Activated CD4-positive, alpha-beta T cell treated with anti-CD3 and anti-CD28 coated beads for 36 hours (primary cell): ENCODE results near the gene CCDC60. TPM values are rescaled to one million over a fixed set of nuclear protein-coding genes. Genes with fewer than 3 reads are reported as not detected.
A peak's percentile ranks its signal among the peaks of the same experiment; 100 is the strongest.

Experiments
- ATAC-seq: fragments of 200-7000 bp; cut with Tn5 transposase; one replicate; pipeline ENCODE4 v1.10.0; 2021; ENCODE audit warnings: mild to moderate bottlenecking, moderate library complexity
- CTCF ChIA-PET: fragments of 350-600 bp; sonication (Branson Sonifier 250); formaldehyde crosslinking; loops from one replicate; lab custom pipeline; 2021; ENCODE audit warnings: antibody characterized with exemption; lab: Charles Lee
- POLR2A ChIA-PET: fragments of 350-600 bp; sonication (Branson Sonifier 250); formaldehyde crosslinking; loops from one replicate; lab custom pipeline; 2021; ENCODE audit warnings: antibody characterized with exemption, inconsistent platforms; lab: Charles Lee
- DNase-seq: peaks from one replicate; pipeline ENCODE4 v3.0.0-alpha.2; 2020
- H3K27ac Mint-ChIP-seq: one replicate; pipeline ENCODE4 v1.8.0; 2021; ENCODE audit warnings: mixed read lengths
- H3K27me3 Mint-ChIP-seq: one replicate; pipeline ENCODE4 v1.8.0; 2021; ENCODE audit warnings: mixed read lengths
- H3K36me3 Mint-ChIP-seq: one replicate; pipeline ENCODE4 v1.8.0; 2021; ENCODE audit warnings: low read depth, mixed read lengths
- H3K4me1 Mint-ChIP-seq: one replicate; pipeline ENCODE4 v1.8.0; 2021; ENCODE audit warnings: mixed read lengths
- H3K4me3 Mint-ChIP-seq: one replicate; pipeline ENCODE4 v1.8.0; 2021; ENCODE audit warnings: mild to moderate bottlenecking, moderate library complexity, mixed read lengths
- H3K9me3 Mint-ChIP-seq: one replicate; pipeline ENCODE4 v1.8.0; 2021; ENCODE audit warnings: low read depth, mixed read lengths
- intact Hi-C, 2 experiments: fragments of 100-400 bp; cut with DNase I in 1 of 2; cut with micrococcal nuclease in 1 of 2; formaldehyde crosslinking; loops; one replicate each; pipeline versions ENCODE4 v1.14.2 to v1.15.1; 2022 to 2024; cut with DNase I, micrococcal nuclease
- total RNA-seq, 2 experiments: library from RNA; stranded (reverse); gene quantifications; one replicate each; pipeline ENCODE4 v1.2.3, GENCODE V29; 2021

CCDC60 gene
- total RNA-seq, 2 experiments from 2014 or later: not detected

DNA sequence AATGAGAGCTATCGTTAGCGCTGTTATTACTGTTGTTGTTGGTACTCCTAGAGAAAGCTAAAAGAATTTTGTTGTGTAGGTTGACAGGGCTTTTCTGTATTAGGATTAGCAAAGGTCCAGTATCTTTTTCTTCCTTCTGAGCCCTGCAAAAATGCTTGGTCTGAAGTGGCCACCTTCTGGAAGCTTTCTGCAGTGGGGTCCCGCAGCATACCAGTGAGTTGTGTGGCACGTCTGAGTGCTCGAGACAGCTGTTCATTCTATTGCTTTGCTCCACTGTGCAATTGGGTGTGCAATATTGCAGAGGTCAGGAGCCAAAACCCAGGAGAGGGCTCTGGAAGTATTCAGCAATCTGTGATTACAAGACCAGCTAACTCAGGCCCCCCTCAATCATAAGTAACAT is 57.1 kb downstream of the CCDC60 start:
- Mint-ChIP-seq H3K4me3 (no peak overlapping the region), H3K4me1 (no peaks in the 10 kb centered on the region), H3K27ac (no peak overlapping the region), H3K9me3 (no peaks in the 10 kb centered on the region), H3K36me3 (no peaks in the 10 kb centered on the region), H3K27me3 (peaks cover 3% of the 10 kb centered on the region)
- intact Hi-C loops: no loop called here
- POLR2A ChIA-PET: no interaction called here
- ATAC-seq (no peak), DNase-seq (no peak)
- CTCF ChIA-PET: no interaction called here

DNA sequence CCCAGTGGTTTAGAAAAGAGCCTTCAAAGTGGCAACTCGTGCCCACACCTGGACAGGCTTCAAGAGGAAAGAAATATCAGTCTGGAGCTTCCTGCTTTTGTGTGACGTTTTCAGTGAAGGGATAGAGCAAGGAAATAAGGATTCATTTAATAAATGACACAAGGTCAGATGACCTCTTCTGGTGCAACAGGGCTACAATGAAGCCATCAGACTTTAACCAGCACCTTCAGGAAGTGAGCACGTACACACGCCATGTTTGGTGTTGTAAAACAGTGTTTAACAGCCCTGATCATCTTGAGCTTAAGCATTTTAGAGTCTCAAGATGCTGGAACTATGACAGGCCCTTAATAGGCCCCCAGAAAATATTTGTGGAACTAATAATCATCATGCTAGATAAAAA is 59.1 kb downstream of the CCDC60 start:
- ChIA-PET POLR2A (no interaction called here), CTCF (interaction anchor here (1.0 to 1.4 kb wide), 2 partner anchors 10 to 19 kb away, joined by 3 to 4 read pairs; no protein-coding TSS in a partner anchor)
- no peaks in the 10 kb centered on the region for H3K36me3 Mint-ChIP-seq
- H3K4me3 Mint-ChIP-seq: no peak overlapping the region
- H3K27me3 Mint-ChIP-seq: peaks cover 3% of the 10 kb centered on the region
- no peaks in the 10 kb centered on the region for H3K9me3 Mint-ChIP-seq
- ATAC-seq (no peak), DNase-seq (no peak)
- no peak overlapping the region for H3K27ac Mint-ChIP-seq
- intact Hi-C loops: no loop called here
- H3K4me1 Mint-ChIP-seq: no peaks in the 10 kb centered on the region

DNA sequence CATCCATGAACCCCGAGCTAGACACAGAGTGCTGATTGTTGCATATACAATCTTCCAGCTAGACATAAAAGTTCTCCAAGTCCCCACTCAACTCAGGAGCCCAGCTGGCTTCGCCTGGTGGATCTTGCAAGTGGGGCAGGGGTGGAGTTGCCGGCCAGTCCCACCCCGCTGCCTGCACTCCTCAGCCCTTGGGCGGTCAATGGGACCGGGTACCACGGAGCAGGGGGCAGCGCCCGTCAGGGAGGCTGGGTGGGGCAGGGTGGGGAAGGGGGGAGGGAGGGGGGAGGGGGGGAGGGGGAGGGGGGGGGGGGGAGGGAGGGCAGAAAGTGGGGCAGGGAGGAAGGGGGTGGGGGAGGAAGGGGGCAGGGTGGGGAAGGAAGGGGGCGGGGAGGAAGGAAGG is 63.0 kb downstream of the CCDC60 start:
- ChIA-PET POLR2A (no interaction called here), CTCF (interaction anchor here (0.7 to 1.0 kb wide), 2 partner anchors 9 to 16 kb away, joined by 3 read pairs; no protein-coding TSS in a partner anchor)
- H3K27me3 Mint-ChIP-seq: peaks cover 3% of the 10 kb centered on the region
- no peaks in the 10 kb centered on the region for H3K4me1 Mint-ChIP-seq
- ATAC-seq: no peak
- no peak for DNase-seq
- H3K27ac Mint-ChIP-seq: no peak overlapping the region
- intact Hi-C loops: no loop called here
- no peaks in the 10 kb centered on the region for H3K9me3 Mint-ChIP-seq
- H3K36me3 Mint-ChIP-seq: no peaks in the 10 kb centered on the region
- H3K4me3 Mint-ChIP-seq: no peak overlapping the region

DNA sequence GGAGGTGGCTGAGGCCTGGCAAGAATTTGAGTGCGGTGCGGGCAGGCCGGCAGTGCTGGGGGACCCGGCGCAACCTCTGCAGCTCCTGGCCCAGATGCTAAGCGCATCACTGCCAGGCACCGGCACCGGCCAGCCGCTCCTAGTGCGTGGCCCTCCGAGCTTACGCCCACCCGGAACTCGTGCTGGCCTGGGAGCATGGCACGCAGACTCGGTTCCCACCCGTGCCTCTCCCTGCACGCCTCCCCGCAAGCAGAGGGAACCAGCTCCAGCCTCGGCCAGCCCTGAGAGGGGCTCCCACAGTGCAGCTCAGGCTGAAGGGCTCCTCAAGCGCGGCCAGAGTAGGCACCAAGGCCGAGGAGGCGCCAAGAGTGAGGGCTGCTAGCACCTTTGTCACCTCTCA is 63.7 kb downstream of the CCDC60 start:
- intact Hi-C loops: no loop called here
- CTCF ChIA-PET: no interaction called here
- H3K27ac Mint-ChIP-seq: no peak overlapping the region
- H3K9me3 Mint-ChIP-seq: no peaks in the 10 kb centered on the region
- POLR2A ChIA-PET: no interaction called here
- peaks cover 3% of the 10 kb centered on the region for H3K27me3 Mint-ChIP-seq
- no peak for DNase-seq
- no peak for ATAC-seq
- no peaks in the 10 kb centered on the region for H3K36me3 Mint-ChIP-seq
- no peaks in the 10 kb centered on the region for H3K4me1 Mint-ChIP-seq
- H3K4me3 Mint-ChIP-seq: no peak overlapping the region

DNA sequence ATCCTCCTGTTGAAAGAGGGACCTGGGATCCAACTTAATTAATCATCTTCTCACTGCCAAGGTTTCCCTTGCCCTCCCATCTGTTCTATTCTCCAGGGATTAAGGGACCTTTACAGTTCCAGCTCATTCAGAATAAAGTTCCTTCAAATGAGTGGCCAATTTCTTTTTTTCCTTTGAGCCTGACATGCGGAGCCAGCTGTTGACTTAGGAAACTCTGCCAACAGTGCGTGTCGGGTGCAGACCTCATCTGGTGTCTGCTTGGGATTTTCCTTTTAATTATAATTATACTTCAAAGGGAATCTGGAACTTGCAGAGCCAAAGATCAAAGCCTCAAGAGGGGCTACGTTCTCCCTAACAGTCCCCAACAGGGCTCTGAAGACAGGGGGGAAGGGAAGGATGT is 64.8 kb downstream of the CCDC60 start:
- ATAC-seq: no peak
- intact Hi-C loops: no loop called here
- H3K36me3 Mint-ChIP-seq: no peaks in the 10 kb centered on the region
- ChIA-PET POLR2A (no interaction called here), CTCF (interaction anchor here (0.6 kb wide), 1 partner anchor 735 kb away, joined by 3 read pairs; no protein-coding TSS in a partner anchor)
- DNase-seq: no peak
- H3K4me1 Mint-ChIP-seq: no peaks in the 10 kb centered on the region
- H3K4me3 Mint-ChIP-seq: no peak overlapping the region
- peaks cover 3% of the 10 kb centered on the region for H3K27me3 Mint-ChIP-seq
- H3K27ac Mint-ChIP-seq: no peak overlapping the region
- no peaks in the 10 kb centered on the region for H3K9me3 Mint-ChIP-seq

DNA sequence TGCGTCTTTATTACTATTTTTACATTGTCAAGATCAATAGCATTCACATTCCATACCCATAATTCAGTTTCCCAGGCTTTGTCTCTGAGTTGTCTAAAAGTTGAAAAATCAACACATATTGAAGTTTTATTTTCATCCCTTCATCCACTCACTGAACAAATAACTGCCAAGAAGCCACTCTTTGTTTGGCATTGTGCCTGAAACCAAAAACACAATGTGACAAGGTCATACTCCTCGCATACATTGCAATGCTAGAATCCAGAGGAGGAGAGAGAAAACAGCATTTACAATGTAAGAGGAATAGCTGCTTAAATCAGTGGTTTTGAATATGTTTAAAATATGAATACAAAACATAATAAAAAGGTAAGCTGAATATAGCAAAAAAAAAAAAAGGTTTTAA is 71.8 kb downstream of the CCDC60 start:
- DNase-seq (no peak), ATAC-seq (no peak)
- Mint-ChIP-seq H3K4me3 (no peak overlapping the region), H3K27ac (no peak overlapping the region), H3K27me3 (peaks cover 8% of the 10 kb centered on the region), H3K9me3 (no peaks in the 10 kb centered on the region), H3K36me3 (no peaks in the 10 kb centered on the region), H3K4me1 (no peaks in the 10 kb centered on the region)
- CTCF ChIA-PET: interaction anchor here (0.6 kb wide), 2 partner anchors 295 to 863 kb away, joined by 3 read pairs; no protein-coding TSS in a partner anchor
- intact Hi-C loops: no loop called here
- POLR2A ChIA-PET: no interaction called here

DNA sequence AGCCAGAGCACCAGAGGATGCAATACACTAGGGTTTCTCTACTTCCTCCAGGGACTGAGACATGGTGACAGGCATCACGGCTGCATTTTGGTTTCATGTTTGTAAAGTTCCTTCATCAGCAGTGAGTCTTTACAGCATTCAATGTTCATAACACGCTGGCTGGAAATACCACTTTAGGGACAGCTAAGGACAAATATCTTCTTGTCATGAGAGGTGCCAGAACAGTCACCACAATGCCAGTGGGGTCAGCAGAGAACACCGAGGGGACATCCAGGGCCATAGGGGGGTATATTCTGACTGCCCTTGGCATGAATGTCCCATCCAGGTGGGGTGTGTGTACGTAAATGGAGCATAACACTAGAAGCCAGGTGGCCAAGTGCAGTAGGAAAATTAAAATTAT is 72.3 kb downstream of the CCDC60 start:
- ChIA-PET POLR2A (no interaction called here), CTCF (interaction anchor here (0.6 to 0.7 kb wide), 2 partner anchors 29 to 864 kb away, joined by 3 read pairs; no protein-coding TSS in a partner anchor)
- no peak for ATAC-seq
- no peak for DNase-seq
- H3K27ac Mint-ChIP-seq: no peak overlapping the region
- no peaks in the 10 kb centered on the region for H3K36me3 Mint-ChIP-seq
- no peaks in the 10 kb centered on the region for H3K9me3 Mint-ChIP-seq
- H3K27me3 Mint-ChIP-seq: peaks cover 8% of the 10 kb centered on the region
- intact Hi-C loops: no loop called here
- no peaks in the 10 kb centered on the region for H3K4me1 Mint-ChIP-seq
- no peak overlapping the region for H3K4me3 Mint-ChIP-seq

DNA sequence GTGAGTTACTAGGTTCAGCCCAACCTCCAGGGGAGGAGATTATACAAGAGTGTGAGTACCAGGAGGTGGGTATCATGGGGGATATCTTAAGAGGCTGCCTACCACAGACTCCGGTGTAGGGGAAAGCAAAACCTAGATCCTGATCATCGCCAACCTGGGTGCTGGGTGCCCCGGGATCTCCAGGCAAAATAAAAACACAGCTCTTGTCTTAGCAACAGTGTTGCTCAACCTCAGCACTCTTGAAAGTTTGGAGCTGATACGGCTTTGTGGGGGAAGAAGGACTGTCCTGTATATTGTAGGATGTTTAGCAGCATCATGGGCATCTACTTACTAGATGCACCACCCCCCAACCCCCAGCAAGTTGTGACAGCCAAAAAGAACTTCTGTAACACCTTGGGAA is 74.5 kb downstream of the CCDC60 start:
- intact Hi-C loops: no loop called here
- DNase-seq: no peak
- ATAC-seq: no peak
- H3K27ac Mint-ChIP-seq: no peak overlapping the region
- POLR2A ChIA-PET: no interaction called here
- peaks cover 13% of the 10 kb centered on the region for H3K27me3 Mint-ChIP-seq
- no peaks in the 10 kb centered on the region for H3K9me3 Mint-ChIP-seq
- CTCF ChIA-PET: interaction anchor here (1.4 kb wide), 1 partner anchor 101 kb away, joined by 4 read pairs; no protein-coding TSS in a partner anchor
- H3K36me3 Mint-ChIP-seq: no peaks in the 10 kb centered on the region
- H3K4me3 Mint-ChIP-seq: no peak overlapping the region
- no peaks in the 10 kb centered on the region for H3K4me1 Mint-ChIP-seq

DNA sequence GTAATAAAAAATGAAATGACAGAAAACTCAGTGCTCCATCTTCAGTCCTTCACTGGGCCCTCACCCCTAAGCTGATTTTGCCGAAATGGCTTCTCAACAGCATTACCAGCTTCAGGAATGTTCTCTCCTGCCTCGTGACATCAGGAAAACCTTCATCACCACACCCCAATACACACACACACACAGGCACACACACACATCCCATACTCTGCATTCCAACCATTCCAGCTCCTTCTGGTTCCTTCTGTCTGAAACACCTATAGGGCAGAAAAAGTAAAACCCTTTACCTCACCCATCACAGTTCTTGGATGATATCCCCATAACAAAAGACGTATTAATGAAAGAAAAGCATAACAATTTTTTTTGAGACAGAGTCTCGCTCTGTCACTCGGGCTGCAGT is 75.9 kb downstream of the CCDC60 start:
- POLR2A ChIA-PET: no interaction called here
- Mint-ChIP-seq H3K27ac (no peak overlapping the region), H3K27me3 (peaks cover 20% of the 10 kb centered on the region), H3K4me1 (no peaks in the 10 kb centered on the region), H3K9me3 (no peaks in the 10 kb centered on the region), H3K36me3 (no peaks in the 10 kb centered on the region), H3K4me3 (no peak overlapping the region)
- CTCF ChIA-PET: interaction anchor here (0.7 to 1.1 kb wide), 2 partner anchors 34 to 175 kb away, joined by 3 read pairs; no protein-coding TSS in a partner anchor
- no peak for ATAC-seq
- no peak for DNase-seq
- intact Hi-C loops: loop anchor here (10.0 kb wide), 2 partner anchors 436 to 696 kb away; no protein-coding TSS in a partner anchor

DNA sequence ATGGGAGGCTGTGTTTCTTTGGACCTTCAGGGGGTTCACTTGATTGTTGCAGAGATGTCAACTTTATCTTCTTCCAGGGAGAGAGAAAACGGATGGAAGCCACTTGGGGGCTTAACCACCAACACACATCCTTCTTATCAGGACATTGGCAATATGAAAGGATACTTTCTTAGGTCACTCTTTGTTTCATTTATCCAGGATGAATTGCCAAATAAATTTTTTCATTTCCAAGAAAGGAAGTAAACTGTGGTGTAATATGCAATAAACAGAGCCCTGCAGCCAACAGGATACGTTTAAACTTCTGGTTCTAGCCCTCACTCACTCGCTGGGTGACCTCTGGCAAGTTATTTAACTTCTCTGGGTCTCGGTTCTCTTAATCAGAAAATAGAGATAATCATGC is 77.8 kb downstream of the CCDC60 start:
- no peak overlapping the region for H3K4me3 Mint-ChIP-seq
- no peaks in the 10 kb centered on the region for H3K4me1 Mint-ChIP-seq
- H3K27me3 Mint-ChIP-seq: peaks cover 18% of the 10 kb centered on the region
- CTCF ChIA-PET: interaction anchor here (0.6 to 3.0 kb wide), 12 partner anchors 8 to 1007 kb away, joined by 3 to 11 read pairs (median 4); no protein-coding TSS in a partner anchor
- POLR2A ChIA-PET: no interaction called here
- no peak for DNase-seq
- no peaks in the 10 kb centered on the region for H3K36me3 Mint-ChIP-seq
- no peak for ATAC-seq
- no peak overlapping the region for H3K27ac Mint-ChIP-seq
- no peaks in the 10 kb centered on the region for H3K9me3 Mint-ChIP-seq
- intact Hi-C loops: loop anchor here (2.0 to 10.0 kb wide), 4 partner anchors 298 to 1008 kb away; no protein-coding TSS in a partner anchor

DNA sequence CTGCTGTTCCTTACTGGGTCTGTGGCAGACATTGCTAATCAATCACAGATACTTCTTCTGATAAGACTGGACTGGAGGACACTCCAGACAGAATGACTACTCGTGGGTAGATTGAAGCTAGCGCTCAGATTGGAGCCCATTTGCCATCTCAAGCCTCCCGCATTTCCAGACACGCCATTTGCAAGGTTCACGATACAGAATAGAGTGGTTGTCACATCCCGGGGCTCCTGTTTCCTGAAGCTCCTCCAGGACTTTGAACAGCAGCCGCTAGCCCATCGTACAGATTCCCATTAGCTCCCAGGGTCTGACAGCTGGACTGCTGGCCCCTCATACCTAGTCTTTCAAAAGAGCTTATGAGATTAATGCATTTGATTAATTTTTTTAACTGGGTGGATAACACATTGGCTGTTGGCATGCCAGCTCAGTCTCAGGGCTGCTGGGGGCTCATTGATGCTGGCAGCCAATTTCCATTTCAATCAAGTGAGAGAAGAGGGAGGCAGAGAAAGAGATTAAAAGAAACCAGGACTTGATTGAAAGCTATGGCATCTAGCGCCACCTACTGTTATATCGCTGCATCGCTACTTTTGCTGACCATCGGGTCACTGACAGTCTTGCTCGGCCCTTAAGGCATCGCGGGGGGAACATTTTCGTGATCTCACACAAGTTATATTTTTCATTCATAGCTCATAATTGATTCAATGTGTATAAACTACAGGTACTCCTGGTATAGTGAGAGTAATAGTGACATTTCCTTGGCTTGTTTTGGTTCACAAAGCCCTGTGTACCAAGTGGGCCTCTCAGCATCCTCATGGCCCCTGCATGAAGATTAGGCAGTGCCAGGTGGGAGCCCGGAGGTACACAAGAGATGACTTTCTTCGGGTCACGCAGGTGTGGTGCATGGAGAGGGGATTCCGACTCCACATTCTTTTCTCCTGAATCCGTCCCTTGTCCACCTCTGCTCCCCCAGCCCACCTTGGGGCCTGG is 78.6 kb downstream of the CCDC60 start:
- H3K4me3 Mint-ChIP-seq: no peak overlapping the region
- POLR2A ChIA-PET: no interaction called here

More for the DNA sequence above, 78.6 kb downstream of the CCDC60 start:
- CTCF ChIA-PET: interaction anchor here (0.7 to 3.0 kb wide), 16 partner anchors 9 to 1008 kb away, joined by 3 to 11 read pairs (median 4); no protein-coding TSS in a partner anchor
- DNase-seq (peak; percentile 70), ATAC-seq (no peak)
- H3K36me3 Mint-ChIP-seq: no peaks in the 10 kb centered on the region
- H3K9me3 Mint-ChIP-seq: no peaks in the 10 kb centered on the region
- no peaks in the 10 kb centered on the region for H3K4me1 Mint-ChIP-seq
- intact Hi-C loops: loop anchor here (1.0 to 10.0 kb wide), 6 partner anchors 298 to 1008 kb away; no protein-coding TSS in a partner anchor
- peaks cover 18% of the 10 kb centered on the region for H3K27me3 Mint-ChIP-seq
- no peak overlapping the region for H3K27ac Mint-ChIP-seq
